HEK293 (cell line): Measurements from ENCODE around the gene PHF23.
A peak's percentile ranks its signal among the peaks of the same experiment; 100 is the strongest.

Source experiments
- EGR2 ChIP-seq: fragments of 450-650 bp; formaldehyde crosslinking; IDR thresholded peaks from 2 replicates; pipeline ENCODE4 v1.5.1; 2016; ENCODE audit warnings: low read depth, missing biosample characterization, missing genetic modification characterization
- FEZF1 ChIP-seq: fragments of 450-650 bp; formaldehyde crosslinking; IDR thresholded peaks from 2 replicates; pipeline ENCODE4 v1.5.1; 2016; ENCODE audit warnings: missing biosample characterization, missing genetic modification characterization
- KLF10 ChIP-seq: fragments of 450-650 bp; IDR thresholded peaks from 2 replicates; pipeline ENCODE4 v1.5.1; 2018; ENCODE audit warnings: missing biosample characterization, mild to moderate bottlenecking, missing genetic modification characterization
- PBX3 ChIP-seq: sonication (generic); formaldehyde crosslinking; IDR thresholded peaks from 2 replicates; pipeline ENCODE4 v1.8.1; 2022; ENCODE audit warnings: mild to moderate bottlenecking, moderate library complexity, missing genetic modification reagents
- RBAK ChIP-seq: fragments of 450-650 bp; formaldehyde crosslinking; IDR thresholded peaks from 2 replicates; pipeline ENCODE4 v1.5.1; 2016; ENCODE audit warnings: missing biosample characterization, missing genetic modification characterization
- SALL2 ChIP-seq: fragments of 450-650 bp; formaldehyde crosslinking; IDR thresholded peaks from 2 replicates; pipeline ENCODE4 v1.5.0; 2017; ENCODE audit warnings: missing biosample characterization, mild to moderate bottlenecking, missing genetic modification characterization, borderline replicate concordance
- SCRT2 ChIP-seq: fragments of 450-650 bp; formaldehyde crosslinking; IDR thresholded peaks from 2 replicates; pipeline ENCODE4 v1.5.1; 2016; ENCODE audit warnings: missing biosample characterization, missing genetic modification characterization
- TRIM28 ChIP-seq: IDR thresholded peaks from 2 replicates; pipeline ENCODE4 v1.6.1; 2011; ENCODE audit warnings: low read length, control low read depth, borderline replicate concordance
- ZBTB26 ChIP-seq: fragments of 450-650 bp; formaldehyde crosslinking; optimal IDR thresholded peaks from 2 replicates; pipeline ENCODE3; 2016; ENCODE audit warnings: missing biosample characterization, mild to moderate bottlenecking, missing genetic modification characterization
- ZBTB48 ChIP-seq: fragments of 450-650 bp; formaldehyde crosslinking; IDR thresholded peaks from 2 replicates; pipeline ENCODE4 v1.5.1; 2016; ENCODE audit warnings: missing biosample characterization, missing genetic modification characterization
- ZFP37 ChIP-seq: fragments of 450-650 bp; formaldehyde crosslinking; IDR thresholded peaks from 2 replicates; pipeline ENCODE4 v1.5.1; 2016; ENCODE audit warnings: missing biosample characterization, missing genetic modification characterization
- ZFP69B ChIP-seq: fragments of 450-650 bp; formaldehyde crosslinking; IDR thresholded peaks from 2 replicates; pipeline ENCODE4 v1.5.1; 2016; ENCODE audit warnings: missing biosample characterization, missing genetic modification characterization
- ZNF10 ChIP-seq: fragments of 450-650 bp; formaldehyde crosslinking; IDR thresholded peaks from 2 replicates; pipeline ENCODE4 v1.5.1; 2017; ENCODE audit warnings: missing biosample characterization, missing genetic modification characterization
- ZNF114 ChIP-seq: fragments of 450-650 bp; formaldehyde crosslinking; IDR thresholded peaks from 2 replicates; pipeline ENCODE4 v1.5.0; 2017; ENCODE audit warnings: missing biosample characterization, missing genetic modification characterization
- ZNF132 ChIP-seq: fragments of 450-650 bp; formaldehyde crosslinking; IDR thresholded peaks from 2 replicates; pipeline ENCODE4 v1.5.1; 2017; ENCODE audit warnings: missing biosample characterization, missing genetic modification characterization, borderline replicate concordance
- ZNF221 ChIP-seq: fragments of 450-650 bp; formaldehyde crosslinking; IDR thresholded peaks from 2 replicates; pipeline ENCODE4 v1.5.1; 2017; ENCODE audit warnings: missing biosample characterization, missing genetic modification characterization, borderline replicate concordance
- ZNF239 ChIP-seq: fragments of 450-650 bp; formaldehyde crosslinking; IDR thresholded peaks from 2 replicates; pipeline ENCODE4 v1.5.1; 2016; ENCODE audit warnings: missing biosample characterization, missing genetic modification characterization
- ZNF280C ChIP-seq: fragments of 450-650 bp; formaldehyde crosslinking; IDR thresholded peaks from 2 replicates; pipeline ENCODE4 v1.5.1; 2016; ENCODE audit warnings: missing biosample characterization, missing genetic modification characterization
- ZNF311 ChIP-seq: fragments of 450-650 bp; formaldehyde crosslinking; IDR thresholded peaks from 2 replicates; pipeline ENCODE4 v1.5.1; 2017; ENCODE audit warnings: missing biosample characterization, missing genetic modification characterization, borderline replicate concordance
- ZNF335 ChIP-seq: fragments of 450-650 bp; formaldehyde crosslinking; conservative IDR thresholded peaks from 2 replicates; pipeline ENCODE4 v1.5.1; 2016; ENCODE audit warnings: missing biosample characterization, missing genetic modification characterization
- ZNF354C ChIP-seq: fragments of 450-650 bp; formaldehyde crosslinking; IDR thresholded peaks from 2 replicates; pipeline ENCODE4 v1.5.1; 2016; ENCODE audit warnings: missing biosample characterization, missing genetic modification characterization, low read depth, borderline replicate concordance
- ZNF366 ChIP-seq: fragments of 450-650 bp; formaldehyde crosslinking; conservative IDR thresholded peaks from 2 replicates; pipeline ENCODE4 v1.5.1; 2016; ENCODE audit warnings: missing biosample characterization, missing genetic modification characterization
- ZNF423 ChIP-seq: fragments of 450-650 bp; formaldehyde crosslinking; IDR thresholded peaks from 2 replicates; pipeline ENCODE4 v1.5.1; 2016; ENCODE audit warnings: missing biosample characterization, missing genetic modification characterization
- ZNF433 ChIP-seq: fragments of 450-650 bp; formaldehyde crosslinking; IDR thresholded peaks from 2 replicates; pipeline ENCODE4 v1.5.1; 2016; ENCODE audit warnings: missing biosample characterization, missing genetic modification characterization, low read depth
- ZNF473 ChIP-seq: fragments of 450-650 bp; formaldehyde crosslinking; IDR thresholded peaks from 2 replicates; pipeline ENCODE4 v1.5.1; 2017; ENCODE audit warnings: missing biosample characterization, missing genetic modification characterization
- ZNF48 ChIP-seq: fragments of 450-650 bp; formaldehyde crosslinking; IDR thresholded peaks from 2 replicates; pipeline ENCODE4 v1.5.1; 2016; ENCODE audit warnings: missing biosample characterization, missing genetic modification characterization
- ZNF514 ChIP-seq: fragments of 450-650 bp; formaldehyde crosslinking; IDR thresholded peaks from 2 replicates; pipeline ENCODE4 v1.5.1; 2016; ENCODE audit warnings: missing biosample characterization, missing genetic modification characterization
- ZNF518A ChIP-seq: fragments of 450-650 bp; formaldehyde crosslinking; conservative IDR thresholded peaks from 2 replicates; pipeline ENCODE4 v1.5.1; 2016; ENCODE audit warnings: low read depth, missing biosample characterization, missing genetic modification characterization
- ZNF548 ChIP-seq: fragments of 450-650 bp; formaldehyde crosslinking; IDR thresholded peaks from 2 replicates; pipeline ENCODE4 v1.5.1; 2016; ENCODE audit warnings: missing biosample characterization, missing genetic modification characterization
- ZNF623 ChIP-seq: fragments of 450-650 bp; formaldehyde crosslinking; IDR thresholded peaks from 2 replicates; pipeline ENCODE4 v1.5.1; 2016; ENCODE audit warnings: missing biosample characterization, missing genetic modification characterization
- ZNF707 ChIP-seq: fragments of 450-650 bp; formaldehyde crosslinking; IDR thresholded peaks from 2 replicates; pipeline ENCODE4 v1.5.1; 2016; ENCODE audit warnings: missing biosample characterization, missing genetic modification characterization
- ZSCAN23 ChIP-seq: fragments of 450-650 bp; formaldehyde crosslinking; IDR thresholded peaks from 2 replicates; pipeline ENCODE4 v1.5.1; 2016; ENCODE audit warnings: missing biosample characterization, missing genetic modification characterization

The PHF23 gene

GRCh38 chr17:7214300-7215135, 24.7 kb downstream of the PHF23 start (continued):
- no peak for TF ChIP-seq ZNF280C (tag by site-specific recombination)
- no peak for TF ChIP-seq ZNF623 (tag by site-specific recombination)
- no peak; the same call in 1 of the 2 replicates for TF ChIP-seq TRIM28
- no peak for TF ChIP-seq ZFP37 (tag by site-specific recombination)
- peak; percentile 95 for TF ChIP-seq ZNF366
- 0 out of 2 replicates have a peak, but pooled peaks have one; percentile 49 for TF ChIP-seq ZFP69B (tag by site-specific recombination)
- TF ChIP-seq ZNF114, result no peak
- no peak for TF ChIP-seq ZNF433 (tag by site-specific recombination)
- TF ChIP-seq ZNF239, result no peak
- peak; percentile 99 for TF ChIP-seq ZNF335 (tag by site-specific recombination)
- TF ChIP-seq ZNF707 (tag by site-specific recombination), result no peak
- TF ChIP-seq PBX3 (CRISPR knock-in tag), result no peak
- no peak for TF ChIP-seq ZNF423 (tag by site-specific recombination)
- TF ChIP-seq ZNF132 (tag by site-specific recombination), result no peak
- TF ChIP-seq ZNF473 (tag by site-specific recombination), result no peak
- TF ChIP-seq ZNF221 (tag by site-specific recombination), result no peak
- no peak for TF ChIP-seq RBAK (tag by site-specific recombination)
- no peak for TF ChIP-seq ZNF354C (tag by site-specific recombination)
- no peak for TF ChIP-seq FEZF1 (tag by site-specific recombination)
- TF ChIP-seq ZNF548 (tag by site-specific recombination), result no peak
- no peak for TF ChIP-seq ZNF48 (tag by site-specific recombination)
- peak; percentile 33; the same call in 1 of the 2 replicates for TF ChIP-seq SCRT2 (tag by site-specific recombination)
- no peak for TF ChIP-seq ZNF10 (tag by site-specific recombination)
- peak; percentile 95 for TF ChIP-seq EGR2
- no peak for TF ChIP-seq ZNF311 (tag by site-specific recombination)
- TF ChIP-seq ZSCAN23 (tag by site-specific recombination), result no peak; the same call in 1 of the 2 replicates
- TF ChIP-seq ZNF518A (tag by site-specific recombination), result no peak
- peak; percentile 82 for TF ChIP-seq KLF10 (tag by site-specific recombination)
- TF ChIP-seq SALL2 (tag by site-specific recombination), result no peak
- no peak for TF ChIP-seq ZBTB26 (tag by site-specific recombination)
- TF ChIP-seq ZNF514 (tag by site-specific recombination), result no peak
- TF ChIP-seq ZBTB48, result no peak
